GM10266 (cell line): Measurements from ENCODE around the gene DEPDC1B.
"Not testable (repeated sequence)": the region's sequence is repeated elsewhere in the genome, so short reads cannot be mapped to it uniquely, and the experiment has no call there.

Experiments used
- DNase-seq: peaks from one replicate; pipeline ENCODE4 v3.0.0; 2012; ENCODE audit errors: extremely low spot score
- CTCF ChIP-seq: IDR thresholded peaks from 2 replicates; pipeline ENCODE4 v1.5.1; 2012; ENCODE audit warnings: mild to moderate bottlenecking, low read depth; ENCODE audit not compliant: control insufficient read depth, insufficient read depth; ENCODE audit errors: missing control alignments

The DEPDC1B gene

GRCh38 chr5:60727033-60727679 lies 27.2 kb upstream of the DEPDC1B start:
- no peak for DNase-seq
- no peak for TF ChIP-seq CTCF

DNA sequence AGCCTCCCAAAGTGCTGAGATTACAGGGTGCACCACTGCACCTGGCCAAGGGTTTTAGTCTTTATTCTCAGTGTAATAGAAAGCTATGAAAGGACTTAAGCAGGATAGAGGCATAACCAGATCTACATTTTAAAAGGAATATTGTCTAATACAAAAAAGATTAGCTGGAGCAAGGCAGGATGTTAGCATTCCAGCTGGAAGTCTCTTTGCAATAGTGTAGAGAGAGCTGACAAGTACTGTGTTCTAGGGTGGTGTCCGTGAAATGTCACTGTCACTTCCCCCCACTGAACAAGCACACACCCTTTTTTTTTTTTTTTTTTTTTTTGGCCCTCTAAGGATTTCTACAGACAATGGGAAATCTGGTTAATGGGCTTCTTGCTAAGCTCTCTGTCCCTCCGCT lies 24.2 kb upstream of the DEPDC1B start:
- TF ChIP-seq CTCF, result no peak
- no peak for DNase-seq

DNA sequence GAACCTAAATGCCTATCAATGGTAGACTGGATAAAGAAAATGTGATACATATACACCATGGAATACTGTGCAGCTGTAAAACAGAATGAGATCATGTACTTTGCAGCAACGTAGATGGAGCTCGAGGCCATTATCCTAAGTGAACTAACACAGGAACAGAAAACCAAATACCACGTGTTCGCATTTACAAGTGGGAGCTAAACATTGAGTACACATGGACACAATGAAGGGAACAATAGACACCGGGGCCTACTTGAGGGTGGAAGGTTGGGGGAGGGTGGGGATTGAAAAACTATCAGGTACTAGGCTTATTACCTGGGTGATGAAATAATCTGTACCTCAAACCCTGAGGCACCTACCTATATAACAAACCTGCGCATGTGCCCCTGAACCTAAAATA lies 22.4 kb upstream of the DEPDC1B start:
- TF ChIP-seq CTCF, result no peak
- DNase-seq, result no peak

DNA sequence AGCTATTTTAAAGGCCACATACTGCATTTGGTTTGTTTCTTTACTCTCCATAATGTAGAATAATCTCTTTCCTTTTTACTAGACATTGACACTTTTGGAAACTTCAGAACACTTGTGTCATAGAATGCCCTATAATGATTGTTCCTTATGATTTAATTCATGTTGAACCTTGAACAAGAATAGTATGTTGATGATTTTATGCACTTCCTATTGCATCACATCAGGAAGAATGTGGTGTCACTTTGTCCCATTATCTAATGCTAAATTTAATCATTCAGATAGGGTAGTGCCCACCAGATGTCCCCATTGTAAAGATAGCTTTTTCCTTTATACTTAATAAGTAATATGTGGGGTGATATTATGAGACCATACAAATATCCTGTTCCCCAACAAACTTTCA lies 19.4 kb upstream of the DEPDC1B start:
- TF ChIP-seq CTCF, result no peak
- DNase-seq, result no peak

- no peak for TF ChIP-seq CTCF
- DNase-seq, result no peak
Measured at GRCh38 chr5:60718166-60718892, 18.4 kb upstream of the DEPDC1B start.

DNA sequence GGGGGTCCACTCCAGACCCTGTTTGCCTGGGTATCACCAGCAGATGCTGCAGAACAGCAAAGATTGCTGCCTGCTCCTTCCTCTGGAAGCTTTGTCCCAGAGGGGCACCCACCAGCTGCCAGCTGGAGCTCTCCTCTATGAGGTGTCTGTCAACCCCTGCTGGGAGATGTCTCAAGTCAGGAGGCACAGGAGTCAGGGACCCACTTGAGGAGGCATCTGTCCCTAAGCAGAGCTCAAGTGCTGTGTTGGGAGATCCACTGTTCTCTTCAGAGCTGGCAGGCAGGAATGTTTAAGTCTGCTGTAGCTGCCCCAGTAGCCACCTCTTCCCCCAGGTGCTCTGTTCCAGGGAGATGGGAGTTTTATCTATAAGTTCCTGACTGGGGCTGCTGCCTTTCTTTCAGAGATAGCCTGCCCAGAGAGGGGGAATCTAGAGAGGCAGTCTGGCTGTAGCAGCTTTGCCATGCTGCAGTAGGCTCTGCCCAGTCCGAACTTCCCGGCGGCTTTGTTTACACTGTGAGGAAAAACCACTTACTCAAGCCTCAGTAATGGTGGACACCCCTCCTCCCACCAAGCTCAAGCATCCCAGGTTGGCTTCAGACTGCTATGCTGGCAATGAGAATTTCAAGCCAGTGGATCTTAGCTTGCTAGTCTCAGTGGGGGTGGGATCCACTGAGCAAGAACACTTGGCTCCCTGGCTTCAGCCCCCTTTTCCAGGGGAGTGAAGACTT lies 15.4 kb upstream of the DEPDC1B start:
- DNase-seq, result not testable (repeated sequence)

GRCh38 chr5:60712950-60713349 lies 13.0 kb upstream of the DEPDC1B start:
- no peak for TF ChIP-seq CTCF
- DNase-seq, result no peak

- DNase-seq, result not testable (repeated sequence)
Measured at GRCh38 chr5:60711892-60712291, 11.9 kb upstream of the DEPDC1B start.
